Ovary (tissue), 9 donors: ENCODE measurements around the gene ACSM3. TPM values are rescaled to one million over a fixed set of nuclear protein-coding genes. Genes with fewer than 3 reads are reported as not detected.

Source experiments
- DNase-seq, 5 donors: peaks; one replicate each; pipeline ENCODE4 v3.0.0-alpha.2; 2019 to 2020
- H3K27ac ChIP-seq, 2 donors: fragments of 200-600 bp; one replicate each; pipeline versions ENCODE4 v1.5.1 to v1.8.0; 2019 to 2022
- H3K27me3 ChIP-seq: fragments of 200-600 bp; one replicate; pipeline ENCODE4 v1.8.0; 2022
- H3K36me3 ChIP-seq: fragments of 200-600 bp; sonication (generic); one replicate; pipeline ENCODE4 v1.5.1; 2019
- H3K4me1 ChIP-seq: one replicate; pipeline ENCODE4 v1.8.1; 2013; ENCODE audit warnings: mild to moderate bottlenecking, moderate library complexity; ENCODE audit not compliant: insufficient read depth
- H3K4me3 ChIP-seq: fragments of 200-600 bp; sonication (generic); one replicate; pipeline ENCODE4 v1.5.1; 2017
- H3K9me3 ChIP-seq, 2 donors: fragments of 200-600 bp in 1 of 2; sonication (generic) in 1 of 2; one replicate each; pipeline versions ENCODE4 v1.5.1 to v1.8.1; 2013 to 2019; ENCODE audit warnings: mild to moderate bottlenecking in 1 of 2, moderate library complexity in 1 of 2
- EP300 ChIP-seq: sonication (generic); formaldehyde crosslinking; IDR thresholded peaks from one replicate; pipeline ENCODE4 v1.6.1; 2017; ENCODE audit warnings: antibody characterized with exemption
- POLR2A ChIP-seq: fragments of 450-650 bp; IDR thresholded peaks from one replicate; pipeline ENCODE4 v1.6.1; 2017; ENCODE audit warnings: antibody characterized with exemption, mild to moderate bottlenecking, moderate library complexity
- intact Hi-C, 4 donors: fragments of 100-400 bp; cut with DNase I; formaldehyde crosslinking; loops; one replicate each; pipeline versions ENCODE4 v1.11.0 to v1.15.1; 2022 to 2023
- polyA plus RNA-seq, 2 donors: library from polyadenylated mRNA; stranded (reverse); fragments of 200-250 nt in 1 of 2; fragments of 350-450 nt in 1 of 2; fragmentation: Illumina TruSeq in 1 of 2; extraction: RNeasy Lipid Tissue Mini Kit (QIAGEN cat#74804) in 1 of 2; gene quantifications; one replicate each; pipeline ENCODE4 v1.2.3, GENCODE V29; 2013 to 2014
- small RNA-seq: library from RNA; depleted of rRNA; stranded (forward); fragments of <200 nt; gene quantifications from one replicate; pipeline ENCODE3, GENCODE V24; 2016
- total RNA-seq, 7 donors: library from RNA; depleted of rRNA in 2 of 7; stranded (reverse); fragments of >200 nt in 2 of 7; fragmentation: NEBNext Ultra II Directional in 3 of 7; extraction: Animal tissue kit (Norgen Biotek cat#: 25700) in 3 of 7; gene quantifications; one replicate each; pipeline versions ENCODE4 v1.1.0 to v1.2.4, GENCODE V29; 2016 to 2023
- TF ChIP-seq, protein P1 (sequence below), 3 donors: fragments of 450-650 bp in 2 of 3; fragments of 200-600 bp in 1 of 3; IDR thresholded peaks; one replicate each; pipeline versions ENCODE4 v1.5.1 to v1.8.0; 2016 to 2022; ENCODE audit warnings: antibody characterized with exemption in 3 of 3, mild to moderate bottlenecking in 1 of 3
- donor health status: DM: no; HTN: no; CAD: no; lungs with moderate emphysema.
- donor health status: DM: no; HTN: no; CAD: no.
- donor health status: Bipolar disorder and iron deficiency.
- donor health status: DM: yes; HTN: yes; CAD: no.
- donor health status: DM: no; HTN: no; CAD: no.
- donor health status: DM: yes; HTN: yes; CAD: no.

The ACSM3 gene
- total and polyA plus RNA-seq, 9 donors: 97.1 to 481 (median 248) TPM

- intact Hi-C loops: loop anchor here (5.0 to 10.0 kb wide), 3 partner anchors 236 to 308 kb away; partner anchors contain the start of genes DNAH3 (in 1 of the 4) and LDAF1 (in 1 of the 4)
- no peak for DNase-seq
- no peaks in the 10 kb centered on the region for H3K9me3 ChIP-seq
- H3K36me3 ChIP-seq: no peaks in the 10 kb centered on the region
- H3K27ac ChIP-seq: no peak overlapping the region
- TF ChIP-seq EP300 (no peak), POLR2A (no peak)
- TF ChIP-seq, protein P1, sequence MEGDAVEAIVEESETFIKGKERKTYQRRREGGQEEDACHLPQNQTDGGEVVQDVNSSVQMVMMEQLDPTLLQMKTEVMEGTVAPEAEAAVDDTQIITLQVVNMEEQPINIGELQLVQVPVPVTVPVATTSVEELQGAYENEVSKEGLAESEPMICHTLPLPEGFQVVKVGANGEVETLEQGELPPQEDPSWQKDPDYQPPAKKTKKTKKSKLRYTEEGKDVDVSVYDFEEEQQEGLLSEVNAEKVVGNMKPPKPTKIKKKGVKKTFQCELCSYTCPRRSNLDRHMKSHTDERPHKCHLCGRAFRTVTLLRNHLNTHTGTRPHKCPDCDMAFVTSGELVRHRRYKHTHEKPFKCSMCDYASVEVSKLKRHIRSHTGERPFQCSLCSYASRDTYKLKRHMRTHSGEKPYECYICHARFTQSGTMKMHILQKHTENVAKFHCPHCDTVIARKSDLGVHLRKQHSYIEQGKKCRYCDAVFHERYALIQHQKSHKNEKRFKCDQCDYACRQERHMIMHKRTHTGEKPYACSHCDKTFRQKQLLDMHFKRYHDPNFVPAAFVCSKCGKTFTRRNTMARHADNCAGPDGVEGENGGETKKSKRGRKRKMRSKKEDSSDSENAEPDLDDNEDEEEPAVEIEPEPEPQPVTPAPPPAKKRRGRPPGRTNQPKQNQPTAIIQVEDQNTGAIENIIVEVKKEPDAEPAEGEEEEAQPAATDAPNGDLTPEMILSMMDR (IDR thresholded peaks at IDR 0.05): no peak
- no peaks in the 10 kb centered on the region for H3K27me3 ChIP-seq
- H3K4me3 ChIP-seq: no peak overlapping the region
- H3K4me1 ChIP-seq: peaks cover 2% of the 10 kb centered on the region
These were observed 82.7 kb downstream of the ACSM3 start for GRCh38 chr16:20846551-20846950.

Small RNA genes lying within 50 kb of the gene (small RNA-seq; reads per million reads assigned to genes)
- gene RF00618 (not detected), gene RNU6-944P (not detected)

Other genes with a start within 250 kb of the ACSM3 start
- under 1 TPM in 3 of 7 donors, not detected in 4; 0.33 to 0.95 (median 0.52) TPM for gene ACSM2B, start 187.6 kb upstream of the ACSM3 start, total RNA-seq
- under 1 TPM; 0.08 to 0.27 TPM for gene ACSM2B, start 187.6 kb upstream of the ACSM3 start, polyA plus RNA-seq
- 1 to 10 TPM in 6 of 7 donors, under 1 TPM in 1; 0.91 to 2.8 (median 1.8) TPM for gene ACSM1, start 66.3 kb upstream of the ACSM3 start, total RNA-seq
- gene ACSM1, start 66.3 kb upstream of the ACSM3 start, polyA plus RNA-seq: 1 to 10 TPM; 1.5 to 5.0 TPM
- gene THUMPD1, start 22.2 kb upstream of the ACSM3 start, total RNA-seq: 10 to 100 TPM; 29.3 to 45.5 (median 37.2) TPM
- 10 to 100 TPM; 18.2 to 27.9 TPM for gene THUMPD1, start 22.2 kb upstream of the ACSM3 start, polyA plus RNA-seq
- 10 to 100 TPM in 1 of 7 donors, 1 to 10 TPM in 6; 3.6 to 10.3 (median 6.4) TPM for gene ERI2, start 42.5 kb downstream of the ACSM3 start, total RNA-seq
- 1 to 10 TPM; 4.1 to 6.7 TPM for gene ERI2, start 42.5 kb downstream of the ACSM3 start, polyA plus RNA-seq
- 1 to 10 TPM in 6 of 7 donors, under 1 TPM in 1; 0.73 to 7.6 (median 2.4) TPM for gene REXO5, start 42.5 kb downstream of the ACSM3 start, total RNA-seq
- 1 to 10 TPM; 4.0 to 4.8 TPM for gene REXO5, start 42.5 kb downstream of the ACSM3 start, polyA plus RNA-seq
- gene DCUN1D3, start 136.3 kb downstream of the ACSM3 start, total RNA-seq: 10 to 100 TPM in 6 of 7 donors, 1 to 10 TPM in 1; 7.3 to 18.2 (median 14.7) TPM
- gene DCUN1D3, start 136.3 kb downstream of the ACSM3 start, polyA plus RNA-seq: 1 to 10 TPM; 2.6 to 7.7 TPM
- gene LYRM1, start 136.8 kb downstream of the ACSM3 start, total RNA-seq: 10 to 100 TPM; 31.6 to 53.4 (median 42.0) TPM
- gene LYRM1, start 136.8 kb downstream of the ACSM3 start, polyA plus RNA-seq: 10 to 100 TPM; 52.4 to 64.5 TPM